ENCODE results near the gene DPP6.

Gene DPP6

GRCh38 chr7:154330318-154330717, 278.1 kb downstream of the DPP6 start:
- Histone ChIP-seq H3K36me3 (ENCODE audit: insufficient read depth, low read depth, low read length) (no peaks in the 10 kb centered on the region), H3K4me1 (ENCODE audit: insufficient read depth, low read length) (no peaks in the 10 kb centered on the region), H3K4me3 (ENCODE audit: low read length) (no peak overlapping the region), H3K27me3 (ENCODE audit: insufficient read depth, low read length) (no peaks in the 10 kb centered on the region), H3K9ac (ENCODE audit: low read depth, low read length) (no peak overlapping the region), H3K27ac (ENCODE audit: low read length) (no peak overlapping the region), H3K9me3 (ENCODE audit: insufficient read depth, low read depth, low read length) (no peaks in the 10 kb centered on the region)

GRCh38 chr7:154332811-154333580, 280.8 kb downstream of the DPP6 start:
- Histone ChIP-seq H3K4me3 (ENCODE audit: low read length) (no peak overlapping the region), H3K9me3 (ENCODE audit: insufficient read depth, low read depth, low read length) (no peaks in the 10 kb centered on the region), H3K27ac (ENCODE audit: low read length) (no peak overlapping the region), H3K4me1 (ENCODE audit: insufficient read depth, low read length) (no peaks in the 10 kb centered on the region; the same call in 1 of the 2 replicates), H3K36me3 (ENCODE audit: insufficient read depth, low read depth, low read length) (no peaks in the 10 kb centered on the region), H3K27me3 (ENCODE audit: insufficient read depth, low read length) (no peaks in the 10 kb centered on the region), H3K9ac (ENCODE audit: low read depth, low read length) (no peak overlapping the region)

GRCh38 chr7:154336295-154336694, 284.1 kb downstream of the DPP6 start:
- Histone ChIP-seq H3K4me1 (ENCODE audit: insufficient read depth, low read length) (peaks cover 11% of the 10 kb centered on the region; the same call in 1 of the 2 replicates), H3K9me3 (ENCODE audit: insufficient read depth, low read depth, low read length) (no peaks in the 10 kb centered on the region), H3K36me3 (ENCODE audit: insufficient read depth, low read depth, low read length) (no peaks in the 10 kb centered on the region), H3K27me3 (ENCODE audit: insufficient read depth, low read length) (no peaks in the 10 kb centered on the region), H3K4me3 (ENCODE audit: low read length) (no peak overlapping the region), H3K27ac (ENCODE audit: low read length) (no peak overlapping the region), H3K9ac (ENCODE audit: low read depth, low read length) (no peak overlapping the region)

- Histone ChIP-seq H3K36me3 (ENCODE audit: insufficient read depth, low read depth, low read length) (no peaks in the 10 kb centered on the region), H3K4me1 (ENCODE audit: insufficient read depth, low read length) (peaks cover 11% of the 10 kb centered on the region; the same call in 1 of the 2 replicates), H3K9me3 (ENCODE audit: insufficient read depth, low read depth, low read length) (no peaks in the 10 kb centered on the region), H3K4me3 (ENCODE audit: low read length) (no peak overlapping the region), H3K27me3 (ENCODE audit: insufficient read depth, low read length) (no peaks in the 10 kb centered on the region), H3K27ac (ENCODE audit: low read length) (no peak overlapping the region), H3K9ac (ENCODE audit: low read depth, low read length) (no peak overlapping the region)
Measured at GRCh38 chr7:154338701-154339506, 286.7 kb downstream of the DPP6 start.

- H3K4me3 ChIP-seq (ENCODE audit: low read length), result no peak overlapping the region
- H3K27ac ChIP-seq (ENCODE audit: low read length), result no peak overlapping the region
- no peaks in the 10 kb centered on the region for H3K9me3 ChIP-seq (ENCODE audit: insufficient read depth, low read depth, low read length)
- peaks cover 10% of the 10 kb centered on the region; the same call in 1 of the 2 replicates for H3K4me1 ChIP-seq (ENCODE audit: insufficient read depth, low read length)
- H3K36me3 ChIP-seq (ENCODE audit: insufficient read depth, low read depth, low read length), result no peaks in the 10 kb centered on the region
- no peak overlapping the region for H3K9ac ChIP-seq (ENCODE audit: low read depth, low read length)
- H3K27me3 ChIP-seq (ENCODE audit: insufficient read depth, low read length), result no peaks in the 10 kb centered on the region
Measured at GRCh38 chr7:154342971-154343633, 290.9 kb downstream of the DPP6 start.

- Histone ChIP-seq H3K27ac (ENCODE audit: low read length) (no peak overlapping the region), H3K4me1 (ENCODE audit: insufficient read depth, low read length) (peaks cover 2% of the 10 kb centered on the region; the same call in 1 of the 2 replicates), H3K9ac (ENCODE audit: low read depth, low read length) (no peak overlapping the region), H3K4me3 (ENCODE audit: low read length) (no peak overlapping the region), H3K36me3 (ENCODE audit: insufficient read depth, low read depth, low read length) (no peaks in the 10 kb centered on the region), H3K9me3 (ENCODE audit: insufficient read depth, low read depth, low read length) (no peaks in the 10 kb centered on the region), H3K27me3 (ENCODE audit: insufficient read depth, low read length) (no peaks in the 10 kb centered on the region)
Measured at GRCh38 chr7:154343778-154344412, 291.7 kb downstream of the DPP6 start.

GRCh38 chr7:154345093-154345492, 292.9 kb downstream of the DPP6 start:
- Histone ChIP-seq H3K4me3 (ENCODE audit: low read length) (no peak overlapping the region), H3K9me3 (ENCODE audit: insufficient read depth, low read depth, low read length) (no peaks in the 10 kb centered on the region), H3K9ac (ENCODE audit: low read depth, low read length) (no peak overlapping the region), H3K4me1 (ENCODE audit: insufficient read depth, low read length) (no peaks in the 10 kb centered on the region), H3K27me3 (ENCODE audit: insufficient read depth, low read length) (no peaks in the 10 kb centered on the region), H3K27ac (ENCODE audit: low read length) (no peak overlapping the region), H3K36me3 (ENCODE audit: insufficient read depth, low read depth, low read length) (no peaks in the 10 kb centered on the region)

- Histone ChIP-seq H3K9me3 (ENCODE audit: insufficient read depth, low read depth, low read length) (no peaks in the 10 kb centered on the region), H3K36me3 (ENCODE audit: insufficient read depth, low read depth, low read length) (no peaks in the 10 kb centered on the region), H3K4me1 (ENCODE audit: insufficient read depth, low read length) (no peaks in the 10 kb centered on the region), H3K27ac (ENCODE audit: low read length) (no peak overlapping the region), H3K27me3 (ENCODE audit: insufficient read depth, low read length) (no peaks in the 10 kb centered on the region), H3K4me3 (ENCODE audit: low read length) (no peak overlapping the region), H3K9ac (ENCODE audit: low read depth, low read length) (no peak overlapping the region)
Measured at GRCh38 chr7:154347700-154348266, 295.6 kb downstream of the DPP6 start.

GRCh38 chr7:154350892-154351291, 298.7 kb downstream of the DPP6 start:
- Histone ChIP-seq H3K4me1 (ENCODE audit: insufficient read depth, low read length) (no peaks in the 10 kb centered on the region), H3K36me3 (ENCODE audit: insufficient read depth, low read depth, low read length) (no peaks in the 10 kb centered on the region)

GRCh38 chr7:154353355-154353767, 301.2 kb downstream of the DPP6 start:
- Histone ChIP-seq H3K9me3 (ENCODE audit: insufficient read depth, low read depth, low read length) (no peaks in the 10 kb centered on the region; the same call in 1 of the 2 replicates), H3K4me1 (ENCODE audit: insufficient read depth, low read length) (no peaks in the 10 kb centered on the region), H3K36me3 (ENCODE audit: insufficient read depth, low read depth, low read length) (no peaks in the 10 kb centered on the region), H3K9ac (ENCODE audit: low read depth, low read length) (no peak overlapping the region), H3K27ac (ENCODE audit: low read length) (no peak overlapping the region), H3K4me3 (ENCODE audit: low read length) (no peak overlapping the region), H3K27me3 (ENCODE audit: insufficient read depth, low read length) (no peaks in the 10 kb centered on the region)

More at GRCh38 chr7:154350892-154351291, 298.7 kb downstream of the DPP6 start:
- Histone ChIP-seq H3K27me3 (ENCODE audit: insufficient read depth, low read length) (no peaks in the 10 kb centered on the region), H3K4me3 (ENCODE audit: low read length) (no peak overlapping the region), H3K9ac (ENCODE audit: low read depth, low read length) (no peak overlapping the region), H3K27ac (ENCODE audit: low read length) (no peak overlapping the region), H3K9me3 (ENCODE audit: insufficient read depth, low read depth, low read length) (no peaks in the 10 kb centered on the region; the same call in 1 of the 2 replicates)

GRCh38 chr7:154364170-154364569, 312.0 kb downstream of the DPP6 start:
- Histone ChIP-seq H3K27me3 (ENCODE audit: insufficient read depth, low read length) (no peaks in the 10 kb centered on the region), H3K4me1 (ENCODE audit: insufficient read depth, low read length) (no peaks in the 10 kb centered on the region), H3K36me3 (ENCODE audit: insufficient read depth, low read depth, low read length) (no peaks in the 10 kb centered on the region), H3K27ac (ENCODE audit: low read length) (no peak overlapping the region), H3K4me3 (ENCODE audit: low read length) (no peak overlapping the region), H3K9ac (ENCODE audit: low read depth, low read length) (no peak overlapping the region), H3K9me3 (ENCODE audit: insufficient read depth, low read depth, low read length) (no peaks in the 10 kb centered on the region)
